Measurements from ENCODE around the gene CSGALNACT2.

The CSGALNACT2 gene

GRCh38 chr10:43195557-43195956, 57.3 kb downstream of the CSGALNACT2 start:
- TF ChIP-seq, protein P1, sequence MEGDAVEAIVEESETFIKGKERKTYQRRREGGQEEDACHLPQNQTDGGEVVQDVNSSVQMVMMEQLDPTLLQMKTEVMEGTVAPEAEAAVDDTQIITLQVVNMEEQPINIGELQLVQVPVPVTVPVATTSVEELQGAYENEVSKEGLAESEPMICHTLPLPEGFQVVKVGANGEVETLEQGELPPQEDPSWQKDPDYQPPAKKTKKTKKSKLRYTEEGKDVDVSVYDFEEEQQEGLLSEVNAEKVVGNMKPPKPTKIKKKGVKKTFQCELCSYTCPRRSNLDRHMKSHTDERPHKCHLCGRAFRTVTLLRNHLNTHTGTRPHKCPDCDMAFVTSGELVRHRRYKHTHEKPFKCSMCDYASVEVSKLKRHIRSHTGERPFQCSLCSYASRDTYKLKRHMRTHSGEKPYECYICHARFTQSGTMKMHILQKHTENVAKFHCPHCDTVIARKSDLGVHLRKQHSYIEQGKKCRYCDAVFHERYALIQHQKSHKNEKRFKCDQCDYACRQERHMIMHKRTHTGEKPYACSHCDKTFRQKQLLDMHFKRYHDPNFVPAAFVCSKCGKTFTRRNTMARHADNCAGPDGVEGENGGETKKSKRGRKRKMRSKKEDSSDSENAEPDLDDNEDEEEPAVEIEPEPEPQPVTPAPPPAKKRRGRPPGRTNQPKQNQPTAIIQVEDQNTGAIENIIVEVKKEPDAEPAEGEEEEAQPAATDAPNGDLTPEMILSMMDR (IDR thresholded peaks at IDR 0.05; ENCODE audit: extremely low read depth, insufficient read depth, missing control alignments) = no peak
- DNase-seq (ENCODE audit: low spot score) = peak; percentile 5
- in situ Hi-C loops (cut with MboI; ENCODE audit: low pct_unique_long_range_greater_than_20kb, low sequenced_read_pairs, unreplicated experiment) = no loop called here

DNA sequence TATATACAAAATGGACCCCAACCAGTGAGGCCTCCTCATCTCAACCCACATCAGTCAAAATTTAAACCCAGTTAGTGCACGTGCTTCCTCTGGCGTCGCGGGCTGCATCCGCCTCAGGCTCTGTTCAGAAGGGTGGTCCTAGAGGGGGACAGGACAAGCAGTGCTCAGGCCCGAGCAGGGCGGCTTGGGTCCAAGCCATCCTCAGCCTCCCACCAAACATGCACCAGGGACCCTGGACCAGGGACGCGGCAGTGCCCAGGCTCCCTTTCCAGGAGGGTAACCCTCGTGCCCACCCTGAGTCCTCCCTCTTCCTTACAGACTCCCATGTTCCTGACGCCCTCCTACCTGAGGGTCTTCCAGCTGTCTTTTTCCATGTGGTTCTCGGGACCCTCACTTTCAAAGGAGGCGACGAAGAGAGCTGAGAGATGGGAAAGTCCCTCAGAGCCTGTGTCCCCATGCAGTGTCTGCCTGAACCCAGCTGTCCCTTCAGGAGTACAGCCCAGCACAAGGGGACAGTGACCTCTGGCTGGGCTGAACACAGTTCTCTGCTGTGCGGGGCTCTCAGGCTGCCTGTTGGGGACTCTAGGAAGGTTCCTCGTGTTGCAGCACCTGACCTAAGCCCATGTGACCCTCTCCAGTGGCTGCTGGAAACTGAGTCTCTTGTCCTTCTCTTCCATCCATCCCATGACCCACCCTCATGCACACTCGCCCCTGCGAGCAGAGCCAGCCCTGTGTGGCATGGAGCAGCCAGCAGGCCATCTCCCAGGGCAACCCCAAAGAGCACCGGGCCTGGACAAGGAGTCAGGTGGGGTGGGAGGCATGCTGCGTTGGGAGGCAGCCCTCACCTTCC, 58.1 kb downstream of the CSGALNACT2 start:
- peak; percentile 13 for DNase-seq (ENCODE audit: low spot score)
- in situ Hi-C loops (cut with MboI; ENCODE audit: low pct_unique_long_range_greater_than_20kb, low sequenced_read_pairs, unreplicated experiment) = no loop called here

GRCh38 chr10:43196981-43197833, 59.0 kb downstream of the CSGALNACT2 start:
- in situ Hi-C loops (cut with MboI; ENCODE audit: low pct_unique_long_range_greater_than_20kb, low sequenced_read_pairs, unreplicated experiment) = no loop called here
- peak; percentile 16 for DNase-seq (ENCODE audit: low spot score)
- TF ChIP-seq, protein P1 (IDR thresholded peaks at IDR 0.05; ENCODE audit: extremely low read depth, insufficient read depth, missing control alignments) = no peak

More for the DNA sequence above, 58.1 kb downstream of the CSGALNACT2 start:
- TF ChIP-seq, protein P1 (IDR thresholded peaks at IDR 0.05; ENCODE audit: extremely low read depth, insufficient read depth, missing control alignments) = no peak

DNA sequence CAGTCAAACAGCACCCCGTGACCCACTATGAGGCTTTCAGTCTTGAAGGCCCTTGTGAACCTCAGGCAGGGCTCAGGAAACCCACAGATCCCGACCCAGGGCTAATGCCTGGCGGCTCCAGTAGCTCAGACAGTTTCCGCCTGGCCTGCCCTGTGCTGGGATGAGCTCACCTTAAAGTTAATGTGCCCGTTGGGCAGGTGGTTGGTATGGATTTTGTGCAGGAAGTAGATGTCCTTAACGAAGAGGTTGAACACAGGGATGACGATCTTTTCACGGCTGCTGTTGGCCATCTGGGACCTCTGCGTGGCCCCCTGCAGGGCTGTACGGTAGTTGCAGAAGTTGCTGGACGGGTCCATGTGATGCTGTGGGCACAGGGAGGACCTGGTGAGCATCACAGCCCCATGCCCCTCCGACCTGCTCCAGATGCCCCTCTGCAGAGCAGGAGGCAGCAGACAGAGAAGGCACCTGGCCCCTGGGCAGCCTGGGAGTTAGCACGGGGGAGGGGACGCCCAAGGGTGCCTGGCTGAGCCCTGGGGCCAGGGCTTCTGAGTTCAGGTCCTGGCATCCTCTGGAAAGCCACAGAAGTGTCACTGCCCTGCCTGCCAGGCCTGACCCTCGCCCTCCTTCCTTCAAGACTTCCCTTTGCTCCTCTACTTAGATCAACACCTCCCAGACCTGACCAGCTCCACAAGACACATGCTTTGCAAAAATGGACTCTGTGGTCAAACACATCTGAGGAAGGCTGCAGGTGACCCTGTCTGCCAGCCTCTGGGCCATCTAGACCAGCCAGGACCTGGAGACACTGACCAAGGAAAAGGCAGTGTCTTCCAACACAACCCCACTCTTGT, 59.8 kb downstream of the CSGALNACT2 start:
- in situ Hi-C loops (cut with MboI; ENCODE audit: low pct_unique_long_range_greater_than_20kb, low sequenced_read_pairs, unreplicated experiment) = no loop called here
- TF ChIP-seq, protein P1 (IDR thresholded peaks at IDR 0.05; ENCODE audit: extremely low read depth, insufficient read depth, missing control alignments) = peak; percentile 59
- peak; percentile 47 for DNase-seq (ENCODE audit: low spot score)

DNA sequence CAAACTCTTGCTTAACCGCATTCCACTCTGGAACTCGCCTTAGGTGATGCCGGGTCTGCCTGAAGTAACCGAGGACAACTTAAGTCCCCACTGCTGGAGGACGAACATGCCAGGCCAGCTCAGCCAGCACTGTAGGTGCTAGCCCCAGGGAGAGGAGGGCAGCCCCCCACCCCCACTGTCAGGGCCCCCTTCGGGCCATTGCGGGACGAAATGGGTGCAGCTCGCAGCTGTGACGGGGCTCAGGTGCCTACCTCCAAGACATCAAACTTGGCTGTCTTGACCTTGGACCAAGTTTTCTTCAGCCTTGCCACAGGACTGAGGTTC, 60.4 kb downstream of the CSGALNACT2 start:
- in situ Hi-C loops (cut with MboI; ENCODE audit: low pct_unique_long_range_greater_than_20kb, low sequenced_read_pairs, unreplicated experiment) = no loop called here
- TF ChIP-seq, protein P1 (IDR thresholded peaks at IDR 0.05; ENCODE audit: extremely low read depth, insufficient read depth, missing control alignments) = no peak
- DNase-seq (ENCODE audit: low spot score) = no peak
